ENCODE measurements around the gene SUCO.

DNA sequence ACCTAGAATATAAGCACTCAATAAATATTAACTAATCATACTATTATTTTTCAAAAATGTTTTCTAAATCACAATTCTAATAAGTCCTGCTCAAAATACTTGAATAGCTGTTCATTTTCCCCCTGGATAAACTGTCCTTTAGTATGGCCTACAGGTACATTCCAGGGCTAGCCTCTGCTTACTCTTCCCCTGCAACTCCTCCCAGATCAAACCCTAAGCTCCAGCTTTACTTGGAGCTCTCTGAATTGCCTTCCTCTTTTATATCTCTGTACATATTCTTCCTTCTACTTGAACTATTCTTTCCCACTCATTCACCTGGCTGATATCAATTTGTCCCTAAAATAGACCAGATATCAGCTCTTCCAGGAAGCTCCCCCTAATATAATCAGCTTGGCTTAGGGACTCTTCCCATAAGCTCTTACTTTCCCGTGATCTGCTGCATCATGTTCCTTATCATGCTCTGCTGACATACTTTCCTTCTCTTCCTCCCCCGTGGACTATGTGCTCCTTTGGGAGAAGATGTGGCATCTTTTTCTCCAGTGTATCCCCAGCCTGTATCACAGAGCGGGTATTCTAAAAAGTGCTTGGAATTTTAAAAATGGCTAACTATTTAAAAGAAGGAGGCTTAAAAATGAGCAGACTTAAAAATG is 46.0 kb upstream of the SUCO start:
- TF ChIP-seq POLR2A (IDR thresholded peaks at IDR 0.05) = no peak
- TF ChIP-seq, protein P1, sequence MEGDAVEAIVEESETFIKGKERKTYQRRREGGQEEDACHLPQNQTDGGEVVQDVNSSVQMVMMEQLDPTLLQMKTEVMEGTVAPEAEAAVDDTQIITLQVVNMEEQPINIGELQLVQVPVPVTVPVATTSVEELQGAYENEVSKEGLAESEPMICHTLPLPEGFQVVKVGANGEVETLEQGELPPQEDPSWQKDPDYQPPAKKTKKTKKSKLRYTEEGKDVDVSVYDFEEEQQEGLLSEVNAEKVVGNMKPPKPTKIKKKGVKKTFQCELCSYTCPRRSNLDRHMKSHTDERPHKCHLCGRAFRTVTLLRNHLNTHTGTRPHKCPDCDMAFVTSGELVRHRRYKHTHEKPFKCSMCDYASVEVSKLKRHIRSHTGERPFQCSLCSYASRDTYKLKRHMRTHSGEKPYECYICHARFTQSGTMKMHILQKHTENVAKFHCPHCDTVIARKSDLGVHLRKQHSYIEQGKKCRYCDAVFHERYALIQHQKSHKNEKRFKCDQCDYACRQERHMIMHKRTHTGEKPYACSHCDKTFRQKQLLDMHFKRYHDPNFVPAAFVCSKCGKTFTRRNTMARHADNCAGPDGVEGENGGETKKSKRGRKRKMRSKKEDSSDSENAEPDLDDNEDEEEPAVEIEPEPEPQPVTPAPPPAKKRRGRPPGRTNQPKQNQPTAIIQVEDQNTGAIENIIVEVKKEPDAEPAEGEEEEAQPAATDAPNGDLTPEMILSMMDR (IDR thresholded peaks at IDR 0.05) = no peak

Measured in thyroid gland (tissue), 4 donors.